Aorta (tissue), 5 donors: ENCODE data around the gene CCM2. TPM values are rescaled to one million over a fixed set of nuclear protein-coding genes. Genes with fewer than 3 reads are reported as not detected.
"Not testable (repeated sequence)": the region's sequence is repeated elsewhere in the genome, so short reads cannot be mapped to it uniquely, and the experiment has no call there.

ENCODE experiments used
- ATAC-seq: fragments of 200-7000 bp; cut with Tn5 transposase; one replicate; pipeline ENCODE4 v1.9.1; 2022; ENCODE audit warnings: moderate library complexity; ENCODE audit not compliant: low FRiP score
- DNase-seq, 2 donors: peaks; one replicate each; pipeline ENCODE4 v3.0.0-alpha.2; 2020
- H3K27ac ChIP-seq, 2 donors: one replicate each; pipeline ENCODE4 v1.5.1; 2013; ENCODE audit warnings: low read length in 2 of 2, mild to moderate bottlenecking in 2 of 2, moderate library complexity in 2 of 2, control low read depth in 1 of 2, inconsistent platforms in 1 of 2, low read depth in 1 of 2
- H3K27me3 ChIP-seq, 2 donors: one replicate each; pipeline ENCODE4 v1.6.1; 2013; ENCODE audit warnings: control low read depth in 1 of 2, low read length in 1 of 2, mild to moderate bottlenecking in 1 of 2, moderate library complexity in 1 of 2; ENCODE audit not compliant: insufficient read depth in 2 of 2, control insufficient read depth in 1 of 2
- H3K36me3 ChIP-seq, 2 donors: one replicate each; pipeline ENCODE4 v1.6.1; 2013; ENCODE audit warnings: control low read depth in 1 of 2, low read length in 1 of 2, mild to moderate bottlenecking in 1 of 2; ENCODE audit not compliant: insufficient read depth in 2 of 2, control insufficient read depth in 1 of 2
- H3K4me1 ChIP-seq, 2 donors: one replicate each; pipeline ENCODE4 v1.6.1; 2013; ENCODE audit warnings: low read length in 2 of 2, control low read depth in 1 of 2, mild to moderate bottlenecking in 1 of 2, moderate library complexity in 1 of 2; ENCODE audit not compliant: insufficient read depth in 2 of 2, control insufficient read depth in 1 of 2
- H3K4me3 ChIP-seq, 2 donors: one replicate each; pipeline ENCODE4 v1.5.1; 2013; ENCODE audit warnings: low read length in 2 of 2, control low read depth in 1 of 2, mild to moderate bottlenecking in 1 of 2
- H3K9me3 ChIP-seq: one replicate; pipeline ENCODE4 v1.6.1; 2013; ENCODE audit warnings: mild to moderate bottlenecking, low read length; ENCODE audit not compliant: control insufficient read depth
- WGBS, 2 donors: extraction: QIAGEN DNeasy Blood & Tissue Kit; methylation state at CpG; one replicate each; pipeline ENCODE4 v1.1.7; 2013; 5-methylcytosine and 5-hydroxymethylcytosine counted together
- intact Hi-C, 2 donors: fragments of 100-400 bp; cut with DNase I; formaldehyde crosslinking; loops; one replicate each; pipeline versions ENCODE4 v1.14.2 to v1.15.0; 2022
- polyA plus RNA-seq, 2 donors: library from polyadenylated mRNA; stranded (reverse); fragments of 200-250 nt; gene quantifications; one replicate each; pipeline ENCODE4 v1.2.3, GENCODE V29; 2013
- total RNA-seq, 2 donors: library from RNA; stranded (reverse); fragmentation: NEBNext Ultra II Directional; extraction: Animal tissue kit (Norgen Biotek cat#: 25700); gene quantifications; one replicate each; pipeline ENCODE4 v1.2.1, GENCODE V29; 2021
- donor health status: healthy with polysubstance abuse.
- donor health status: Bipolar disorder and iron deficiency.
- donor health status: DM: no; HTN: no; CAD: no.
- donor health status: DM: no; HTN: no; CAD: no.
- donor health status: DM: yes; HTN: yes; CAD: no.

Gene CCM2
- total and polyA plus RNA-seq, 4 donors = 32.7 to 49.1 (median 40.1) TPM

DNA sequence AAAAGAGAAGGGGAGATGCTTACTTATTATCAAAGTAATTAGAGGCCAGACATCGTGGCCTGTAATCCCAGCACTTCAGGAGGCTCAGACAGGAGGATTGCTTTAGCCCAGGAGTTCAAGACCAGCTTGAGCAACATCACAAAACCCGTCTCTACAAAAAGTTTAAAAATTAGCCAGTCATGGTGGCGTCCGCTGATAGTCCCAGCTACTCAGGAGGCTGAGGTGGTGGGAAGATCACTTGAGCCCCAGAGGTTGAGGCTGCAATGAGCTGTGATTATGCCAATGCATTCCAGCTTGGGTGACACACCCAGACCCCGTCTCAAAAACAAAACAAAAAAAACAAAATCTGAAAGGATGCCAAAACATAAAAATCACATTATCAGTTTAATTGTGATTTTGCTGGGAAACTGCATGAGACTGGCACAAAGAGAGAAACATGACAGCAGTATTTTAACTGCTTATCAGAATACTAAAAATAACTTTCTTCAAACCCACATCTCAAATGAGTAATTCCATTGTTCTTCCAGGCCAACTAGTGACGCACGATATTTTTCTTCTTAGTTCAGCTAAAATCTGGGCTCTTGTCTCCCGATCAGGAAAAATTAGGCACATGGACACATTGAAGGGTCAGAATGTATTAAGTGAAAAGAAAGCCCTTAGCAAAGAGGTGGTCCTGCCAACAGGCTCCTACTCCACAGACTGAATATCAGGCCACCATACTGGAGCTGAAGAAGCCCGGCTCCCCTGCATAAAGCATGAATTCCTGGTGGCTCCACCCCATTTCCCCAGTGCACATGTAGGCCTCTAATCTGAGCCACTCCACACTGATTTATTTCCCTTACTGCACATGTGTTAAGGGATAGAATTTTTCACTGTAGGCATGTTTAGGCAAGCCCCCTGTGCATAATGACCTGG lies 9.6 kb upstream of the CCM2 start:
- ATAC-seq (no peak), DNase-seq (no peak)
- no peak overlapping the region for H3K4me3 ChIP-seq
- WGBS, 2 donors = 14 to 21% methylated on average over 9 of the region's 9 CpGs
- H3K9me3 ChIP-seq = no peaks in the 10 kb centered on the region
- H3K27ac ChIP-seq = peak overlapping the region; percentile 9 to 45
- intact Hi-C loops = no loop called here
- peaks cover 0 to 1% of the 10 kb centered on the region in 2 donors for H3K4me1 ChIP-seq
- H3K36me3 ChIP-seq = no peaks in the 10 kb centered on the region
- no peaks in the 10 kb centered on the region for H3K27me3 ChIP-seq

DNA sequence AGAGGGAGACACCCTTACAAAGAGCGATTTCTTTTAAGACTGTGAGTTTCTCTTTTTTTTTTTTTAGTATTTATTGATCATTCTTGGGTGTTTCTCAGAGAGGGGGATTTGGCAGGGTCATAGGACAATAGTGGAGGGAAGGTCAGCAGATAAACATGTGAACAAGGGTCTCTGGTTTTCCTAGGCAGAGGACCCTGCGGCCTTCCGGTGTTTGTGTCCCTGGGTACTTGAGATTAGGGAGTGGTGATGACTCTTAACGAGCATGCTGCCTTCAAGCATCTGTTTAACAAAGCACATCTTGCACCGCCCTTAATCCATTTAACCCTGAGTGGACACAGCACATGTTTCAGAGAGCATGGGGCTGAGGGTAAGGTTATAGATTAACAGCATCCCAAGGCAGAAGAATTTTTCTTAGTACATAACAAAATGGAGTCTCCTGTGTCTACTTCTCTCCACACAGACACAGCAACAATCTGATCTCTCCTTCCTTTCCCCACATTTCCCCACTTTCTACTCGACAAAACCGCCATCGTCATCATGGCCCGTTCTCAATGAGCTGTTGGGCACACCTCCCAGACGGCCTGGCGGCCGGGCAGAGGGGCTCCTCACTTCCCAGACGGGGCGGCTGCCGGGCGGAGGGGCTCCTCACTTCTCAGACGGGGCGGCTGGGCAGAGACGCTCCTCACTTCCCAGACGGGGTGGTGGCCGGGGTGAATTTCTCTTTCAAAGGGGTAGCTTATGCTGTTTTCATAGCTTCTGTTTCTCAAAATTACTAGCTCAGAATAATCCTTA lies 7.8 kb upstream of the CCM2 start:
- H3K9me3 ChIP-seq, H3K4me3 ChIP-seq, H3K27me3 ChIP-seq, intact Hi-C loops, H3K4me1 ChIP-seq, H3K36me3 ChIP-seq, H3K27ac ChIP-seq, ATAC-seq: not testable (repeated sequence)
- 88 to 90% methylated on average over 19 to 21 of the region's 21 CpGs for WGBS, 2 donors
- peak in 1 of 2 donors; percentile 11 for DNase-seq

DNA sequence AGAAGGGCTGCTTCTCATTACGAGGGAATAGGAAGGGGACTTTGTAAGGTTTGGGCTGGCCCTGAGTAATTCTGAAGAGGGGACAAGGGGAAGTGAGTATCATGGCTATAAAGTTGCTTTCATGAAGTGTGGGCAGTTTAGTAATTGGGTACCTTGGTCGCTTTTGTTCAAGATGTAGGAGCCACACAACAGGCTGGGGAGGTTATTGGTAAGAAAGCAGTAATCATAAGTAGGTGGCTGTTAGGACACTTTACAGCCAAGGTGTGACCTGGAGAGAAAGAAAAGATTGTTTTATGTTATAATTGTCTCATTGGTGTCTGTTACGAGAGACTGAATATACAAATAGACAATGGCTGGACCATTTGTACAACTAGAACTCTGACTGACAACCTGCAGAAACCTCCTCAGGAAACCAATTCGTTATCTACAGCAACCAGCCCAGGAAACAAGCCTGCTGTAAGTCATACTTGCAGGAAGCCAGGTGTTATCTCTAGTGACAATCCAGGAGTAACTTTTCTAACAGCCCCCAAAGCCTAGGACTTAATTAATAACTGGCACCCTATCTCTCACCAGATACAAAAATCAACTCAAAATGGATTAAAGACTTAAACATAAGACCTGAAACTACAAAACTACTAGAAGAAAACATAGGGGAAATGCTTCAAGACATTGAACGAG lies 5.0 kb upstream of the CCM2 start:
- Histone ChIP-seq H3K4me1 (peaks cover 0 to 1% of the 10 kb centered on the region in 2 donors), H3K27me3 (no peaks in the 10 kb centered on the region), H3K9me3 (no peaks in the 10 kb centered on the region), H3K36me3 (no peaks in the 10 kb centered on the region), H3K27ac (no peak overlapping the region), H3K4me3 (no peak overlapping the region)
- ATAC-seq = no peak
- DNase-seq = no peak
- 91% methylated on average over 5 of the region's 5 CpGs for WGBS, 2 donors
- intact Hi-C loops = no loop called here

DNA sequence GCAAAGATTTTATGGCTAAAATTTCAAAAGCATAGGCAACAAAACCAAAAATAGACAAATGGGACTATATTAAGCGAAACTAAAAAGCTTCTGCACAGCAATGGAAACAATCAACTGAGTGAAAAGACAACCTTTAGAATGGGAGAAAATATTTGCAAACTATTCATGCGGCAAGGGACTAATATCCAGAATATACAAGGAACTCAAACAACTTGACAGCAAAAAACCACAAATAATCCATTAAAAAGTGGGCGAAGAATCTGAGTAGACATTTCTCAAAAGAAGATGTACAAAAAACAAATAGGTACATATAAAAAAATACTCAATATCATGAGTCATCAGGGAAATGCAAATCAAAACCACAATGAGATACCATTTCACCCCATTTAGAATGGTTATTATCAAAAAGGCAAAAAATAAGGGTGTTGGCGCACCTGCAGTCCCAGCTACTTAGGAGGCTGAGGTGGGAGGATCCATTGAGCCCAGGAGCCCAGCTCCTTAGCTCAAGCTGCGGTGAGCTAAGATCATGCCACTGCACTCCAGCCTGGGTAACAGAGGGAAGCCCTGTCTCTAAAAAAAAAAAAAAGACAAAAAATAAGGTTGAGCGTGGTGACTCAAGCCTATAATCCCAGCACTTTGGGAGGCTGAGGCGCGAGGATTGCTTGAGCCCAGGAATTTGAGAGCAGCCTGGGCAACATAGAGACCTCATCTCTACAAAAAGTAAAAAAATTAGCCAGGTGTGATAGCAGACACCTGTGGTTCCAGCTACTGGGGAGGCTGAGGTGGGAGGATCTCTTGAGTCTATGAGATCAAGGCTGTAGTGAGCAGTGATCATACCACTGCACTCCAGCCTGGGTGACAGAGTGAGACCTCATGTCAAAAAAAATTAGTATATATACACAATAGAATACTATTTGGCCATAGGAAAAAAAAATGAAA lies 4.2 kb upstream of the CCM2 start:
- intact Hi-C loops = no loop called here
- Histone ChIP-seq H3K9me3 (no peaks in the 10 kb centered on the region), H3K4me3 (no peak overlapping the region), H3K36me3 (no peaks in the 10 kb centered on the region), H3K4me1 (no peaks in the 10 kb centered on the region), H3K27me3 (no peaks in the 10 kb centered on the region), H3K27ac (no peak overlapping the region)
- 95 to 96% methylated on average over 8 of the region's 8 CpGs for WGBS, 2 donors
- ATAC-seq (no peak), DNase-seq (no peak)

DNA sequence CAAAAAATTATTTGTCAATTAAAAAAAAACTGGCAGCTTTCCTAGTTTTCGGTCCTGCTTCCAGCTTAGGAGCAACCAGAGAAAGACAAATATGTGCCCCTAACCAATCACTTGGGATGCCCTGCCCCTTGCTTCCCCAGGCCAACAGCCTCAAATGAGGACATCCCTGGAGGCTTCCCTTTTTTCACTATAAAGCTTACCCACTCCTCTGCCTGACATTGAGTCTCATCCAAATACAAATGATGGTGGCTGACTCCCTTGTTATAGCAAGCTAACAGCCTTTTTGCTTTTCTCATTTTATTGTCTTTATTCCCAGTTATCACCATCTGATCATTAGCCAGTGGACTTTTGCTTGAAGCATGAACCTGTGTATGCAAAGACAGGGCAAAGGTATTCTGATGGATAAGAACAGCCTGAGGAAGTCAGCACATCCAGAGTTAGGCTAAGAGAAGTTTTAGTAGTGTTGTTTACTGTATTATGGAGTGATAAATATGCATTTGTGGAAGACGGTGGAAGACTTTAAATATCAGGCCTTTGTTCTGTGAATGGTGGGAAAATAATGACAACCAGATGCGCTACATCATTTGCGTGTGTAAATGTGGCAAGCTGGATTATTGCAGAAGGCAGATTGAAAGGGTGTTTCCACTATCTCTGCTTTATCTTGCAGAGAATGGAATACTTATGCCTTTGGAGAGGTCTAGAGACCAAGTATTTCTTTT lies 1.7 kb upstream of the CCM2 start:
- WGBS, 2 donors = 96 to 97% methylated on average over 4 of the region's 4 CpGs
- no peak overlapping the region for H3K4me3 ChIP-seq
- DNase-seq = no peak

DNA sequence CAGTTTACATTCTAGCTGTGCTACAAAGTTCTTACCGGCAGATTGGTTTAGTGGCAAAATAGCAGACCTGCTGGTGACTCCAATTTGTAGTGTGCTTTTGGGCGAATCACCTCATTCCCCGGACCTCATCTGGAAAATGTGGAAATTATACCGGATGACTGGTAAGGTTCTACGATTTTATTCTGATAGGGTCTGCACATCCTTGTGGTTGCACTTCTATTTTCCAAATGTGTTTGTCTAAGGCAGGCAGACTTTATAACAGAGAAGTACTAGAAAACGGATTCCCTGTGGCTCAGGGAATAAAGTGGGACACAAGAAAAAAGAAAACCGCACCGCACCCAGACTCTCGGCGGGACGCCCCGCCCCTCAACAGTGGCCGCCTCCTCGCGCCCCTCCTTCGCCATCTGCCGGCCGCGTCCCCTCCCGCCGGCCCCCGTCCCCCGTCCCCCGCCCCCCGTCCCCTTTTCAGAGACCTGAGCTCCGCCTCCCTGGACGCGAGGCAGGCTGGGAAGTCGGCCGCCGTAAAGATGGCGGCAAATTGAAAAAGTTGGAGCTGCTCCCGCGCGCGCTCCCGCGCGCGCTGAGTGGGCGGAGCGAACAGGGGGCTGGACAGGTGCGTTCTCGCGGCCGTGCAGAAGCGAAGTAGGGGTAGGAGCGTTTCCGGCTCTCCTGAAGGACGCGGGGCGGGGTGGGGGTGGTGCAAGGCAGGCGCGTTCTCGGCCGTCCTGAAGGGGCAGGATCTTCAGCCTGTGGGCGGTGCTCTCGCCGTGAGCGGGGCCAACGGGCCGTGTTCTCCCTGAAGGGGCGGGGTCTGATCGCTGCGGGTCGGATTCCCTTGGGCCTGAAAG lies 532 bp upstream of the CCM2 start:
- peak overlapping the region; percentile 58 to 99 for H3K4me3 ChIP-seq
- no peaks in the 10 kb centered on the region for H3K9me3 ChIP-seq
- no peaks in the 10 kb centered on the region for H3K27me3 ChIP-seq
- 1% methylated on average over 42 to 66 of the region's 66 CpGs for WGBS, 2 donors
- peak; percentile 99 to 100 for DNase-seq
- H3K36me3 ChIP-seq = no peaks in the 10 kb centered on the region
- ATAC-seq = peak; percentile 98
- H3K4me1 ChIP-seq = no peaks in the 10 kb centered on the region
- peak overlapping the region; percentile 51 to 88 for H3K27ac ChIP-seq
- intact Hi-C loops = loop anchor here in 1 of 2 donors (1.0 kb wide), 1 partner anchor 13 kb away; no protein-coding TSS in a partner anchor

More for the DNA sequence above, 1.7 kb upstream of the CCM2 start:
- H3K36me3 ChIP-seq = no peaks in the 10 kb centered on the region
- no peak overlapping the region for H3K27ac ChIP-seq
- ATAC-seq = no peak
- no peaks in the 10 kb centered on the region for H3K27me3 ChIP-seq
- no peaks in the 10 kb centered on the region for H3K4me1 ChIP-seq
- intact Hi-C loops = no loop called here
- H3K9me3 ChIP-seq = no peaks in the 10 kb centered on the region

DNA sequence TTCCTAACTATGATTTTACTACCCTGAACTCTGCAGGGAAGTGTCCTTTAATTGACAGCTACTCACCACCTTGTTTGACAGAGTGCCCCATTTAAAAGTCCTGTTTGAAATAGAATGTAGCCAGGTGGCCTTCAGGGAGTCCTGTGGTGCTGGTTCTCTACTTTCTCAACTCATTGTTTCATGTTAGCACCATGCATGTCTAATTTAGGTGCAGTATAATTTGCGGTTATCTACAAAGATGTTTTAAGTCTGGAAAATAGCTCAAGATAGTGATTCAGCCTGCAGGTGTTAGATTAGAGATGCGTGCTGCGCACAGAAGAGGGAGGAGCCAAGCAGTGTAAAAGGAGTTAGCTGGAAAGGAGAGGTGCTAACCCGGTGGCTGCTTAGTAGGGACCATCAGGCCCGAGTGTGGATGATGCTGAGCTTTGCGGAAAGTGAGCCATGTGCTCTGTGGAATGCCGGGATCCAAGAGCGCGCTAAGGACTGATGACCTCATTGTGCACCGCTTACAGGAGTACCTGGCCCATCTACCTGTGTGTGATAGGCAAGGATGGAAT lies 1.2 kb downstream of the CCM2 start:
- Histone ChIP-seq H3K27ac (peak overlapping the region in 1 of 2 donors; percentile 59), H3K36me3 (no peaks in the 10 kb centered on the region), H3K27me3 (no peaks in the 10 kb centered on the region), H3K4me3 (peak overlapping the region in 1 of 2 donors; percentile 96), H3K9me3 (no peaks in the 10 kb centered on the region), H3K4me1 (no peaks in the 10 kb centered on the region)
- intact Hi-C loops = no loop called here
- 16 to 22% methylated on average over 10 of the region's 10 CpGs for WGBS, 2 donors
- DNase-seq (no peak), ATAC-seq (no peak)
